ENCODE results near the gene SCPEP1. TPM values are rescaled to one million over a fixed set of nuclear protein-coding genes. Genes with fewer than 3 reads are reported as not detected.

SCPEP1 gene
- total RNA-seq, 1 donor from 2014 or later: 69.5 TPM

GRCh38 chr17:57035971-57036481, 58.1 kb downstream of the SCPEP1 start:
- intact Hi-C loops (cut with DNase I): no loop called here
- H3K4me1 ChIP-seq: peaks cover 15% of the 10 kb centered on the region
- no peaks in the 10 kb centered on the region for H3K9me3 ChIP-seq
- H3K36me3 ChIP-seq: no peaks in the 10 kb centered on the region
- no peaks in the 10 kb centered on the region for H3K27me3 ChIP-seq
- TF ChIP-seq POLR2A (IDR thresholded peaks at IDR 0.05) (no peak), CTCF (IDR thresholded peaks at IDR 0.05) (no peak), POLR2AphosphoS5 (IDR thresholded peaks at IDR 0.05; ENCODE audit: insufficient read depth in 1 of 2, low read depth in 1 of 2) (peak in 1 of 2 donors; percentile 11)
- H3K27ac ChIP-seq: no peak overlapping the region
- no peak overlapping the region for H3K4me3 ChIP-seq
- DNase-seq (ENCODE audit: extremely low spot score in 2 of 2): no peak

GRCh38 chr17:57037411-57037810, 59.5 kb downstream of the SCPEP1 start:
- Histone ChIP-seq H3K4me3 (no peak overlapping the region), H3K27me3 (no peaks in the 10 kb centered on the region), H3K9me3 (no peaks in the 10 kb centered on the region), H3K4me1 (peaks cover 15% of the 10 kb centered on the region), H3K36me3 (no peaks in the 10 kb centered on the region), H3K27ac (no peak overlapping the region)
- DNase-seq (ENCODE audit: extremely low spot score in 2 of 2): peak in 1 of 2 donors; percentile 10
- intact Hi-C loops (cut with DNase I): no loop called here
- no peak for TF ChIP-seq CTCF (IDR thresholded peaks at IDR 0.05)
- no peak for TF ChIP-seq POLR2A (IDR thresholded peaks at IDR 0.05)
- no peak for TF ChIP-seq POLR2AphosphoS5 (IDR thresholded peaks at IDR 0.05; ENCODE audit: insufficient read depth in 1 of 2, low read depth in 1 of 2)

GRCh38 chr17:57038486-57038885, 60.6 kb downstream of the SCPEP1 start:
- Histone ChIP-seq H3K36me3 (no peaks in the 10 kb centered on the region), H3K27ac (no peak overlapping the region), H3K4me3 (no peak overlapping the region), H3K27me3 (no peaks in the 10 kb centered on the region), H3K9me3 (no peaks in the 10 kb centered on the region), H3K4me1 (peaks cover 15% of the 10 kb centered on the region)
- peak in 1 of 2 donors; percentile 22 for DNase-seq (ENCODE audit: extremely low spot score in 2 of 2)
- intact Hi-C loops (cut with DNase I): no loop called here
- TF ChIP-seq POLR2AphosphoS5 (IDR thresholded peaks at IDR 0.05; ENCODE audit: insufficient read depth in 1 of 2, low read depth in 1 of 2) (no peak), CTCF (IDR thresholded peaks at IDR 0.05) (no peak), POLR2A (IDR thresholded peaks at IDR 0.05) (no peak)

GRCh38 chr17:57040571-57040970, 62.6 kb downstream of the SCPEP1 start:
- H3K27ac ChIP-seq: no peak overlapping the region
- H3K36me3 ChIP-seq: no peaks in the 10 kb centered on the region
- DNase-seq (ENCODE audit: extremely low spot score in 2 of 2): no peak
- no peaks in the 10 kb centered on the region for H3K9me3 ChIP-seq
- no peaks in the 10 kb centered on the region for H3K27me3 ChIP-seq
- TF ChIP-seq POLR2A (IDR thresholded peaks at IDR 0.05) (no peak), CTCF (IDR thresholded peaks at IDR 0.05) (no peak), POLR2AphosphoS5 (IDR thresholded peaks at IDR 0.05; ENCODE audit: insufficient read depth in 1 of 2, low read depth in 1 of 2) (no peak)
- peaks cover 15% of the 10 kb centered on the region for H3K4me1 ChIP-seq
- no peak overlapping the region for H3K4me3 ChIP-seq
- intact Hi-C loops (cut with DNase I): no loop called here

GRCh38 chr17:57043276-57043675, 65.3 kb downstream of the SCPEP1 start:
- TF ChIP-seq POLR2AphosphoS5 (IDR thresholded peaks at IDR 0.05; ENCODE audit: insufficient read depth in 1 of 2, low read depth in 1 of 2) (no peak), POLR2A (IDR thresholded peaks at IDR 0.05) (no peak), CTCF (IDR thresholded peaks at IDR 0.05) (no peak)
- no peak for DNase-seq (ENCODE audit: extremely low spot score in 2 of 2)
- H3K9me3 ChIP-seq: no peaks in the 10 kb centered on the region
- no peak overlapping the region for H3K27ac ChIP-seq
- peaks cover 15% of the 10 kb centered on the region for H3K4me1 ChIP-seq
- no peaks in the 10 kb centered on the region for H3K36me3 ChIP-seq
- H3K4me3 ChIP-seq: no peak overlapping the region
- intact Hi-C loops (cut with DNase I): no loop called here
- no peaks in the 10 kb centered on the region for H3K27me3 ChIP-seq
